HG03064 (cell line): ENCODE results near the gene LEKR1.
A peak's percentile ranks its signal among the peaks of the same experiment; 100 is the strongest.

Experiments used
- ATAC-seq: cut with Tn5 transposase; IDR thresholded peaks from one replicate; pipeline ENCODE4 v1.9.1; 2021; ENCODE audit warnings: low read depth; ENCODE audit not compliant: unreplicated experiment

Gene LEKR1

DNA sequence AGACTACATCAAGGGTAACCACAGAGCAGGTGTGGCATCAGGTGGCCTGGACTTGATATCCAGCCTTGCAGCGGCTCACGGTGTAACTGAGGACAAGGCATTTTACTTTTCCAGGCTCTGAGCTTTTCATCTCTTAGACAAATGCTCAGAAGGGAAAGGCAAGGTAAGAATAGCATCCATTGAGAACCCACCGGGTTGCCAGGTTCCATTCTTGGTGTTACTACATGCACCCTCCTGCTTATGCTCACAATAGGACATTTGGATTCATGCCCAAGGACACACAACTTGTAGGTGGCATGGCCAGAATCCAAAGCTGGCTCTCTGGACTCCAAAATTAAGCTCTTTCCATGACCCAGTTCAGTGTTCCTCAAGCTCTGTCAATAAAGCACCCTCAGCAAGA, 248.3 kb downstream of the LEKR1 start:
- ATAC-seq, result no peak

DNA sequence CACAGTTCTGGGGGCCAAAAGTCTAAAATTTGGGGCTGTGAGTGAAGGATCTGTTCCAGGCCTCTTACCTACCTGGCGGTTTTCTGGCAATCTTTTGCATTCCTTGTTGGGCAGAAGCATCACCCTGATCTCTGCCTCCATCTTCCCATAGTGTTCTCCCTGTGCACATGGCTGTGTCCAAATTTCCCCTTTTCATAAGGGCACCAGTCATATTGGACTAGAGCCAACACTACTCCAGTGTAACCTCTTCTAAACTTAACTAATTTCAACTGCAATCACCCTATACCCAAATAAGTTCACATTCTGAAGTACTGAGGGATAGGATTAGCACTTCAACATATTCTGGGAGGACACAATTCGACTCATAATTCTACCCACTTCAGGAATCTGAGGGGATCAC, 248.8 kb downstream of the LEKR1 start:
- ATAC-seq, result no peak

DNA sequence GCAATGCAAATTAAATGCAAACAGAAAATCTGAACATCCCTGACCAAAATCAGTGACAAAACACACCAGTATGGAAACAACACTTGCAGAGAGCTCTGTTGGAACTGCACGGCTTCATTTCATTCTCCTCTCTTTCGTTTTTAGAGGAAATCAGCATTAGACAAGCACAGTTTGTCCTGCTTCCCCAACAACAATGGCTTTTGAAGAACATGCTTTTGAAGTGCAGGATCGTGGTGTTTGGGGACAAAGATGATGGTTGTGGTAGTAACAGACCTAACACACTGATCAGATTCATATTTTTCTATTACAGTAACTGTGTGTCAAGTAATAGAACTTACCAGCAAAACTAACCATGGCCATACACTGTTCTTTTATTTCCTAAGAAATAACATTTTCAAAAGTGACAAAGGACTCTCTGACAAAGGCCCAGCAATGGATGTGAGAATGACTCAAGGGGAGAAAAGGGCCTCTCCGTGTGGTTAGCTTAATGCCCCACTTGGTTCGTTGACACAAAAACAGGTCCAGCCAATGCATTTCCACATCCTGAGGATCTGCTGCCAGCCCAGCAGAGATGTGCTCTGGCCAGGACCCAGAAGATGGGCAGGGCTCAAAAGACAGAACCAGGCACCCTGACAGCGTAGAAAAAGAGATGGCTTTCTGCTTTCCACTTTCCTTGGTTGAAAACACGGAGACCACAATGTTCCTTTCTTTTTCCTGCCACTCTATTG, 249.7 kb downstream of the LEKR1 start:
- no peak for ATAC-seq

DNA sequence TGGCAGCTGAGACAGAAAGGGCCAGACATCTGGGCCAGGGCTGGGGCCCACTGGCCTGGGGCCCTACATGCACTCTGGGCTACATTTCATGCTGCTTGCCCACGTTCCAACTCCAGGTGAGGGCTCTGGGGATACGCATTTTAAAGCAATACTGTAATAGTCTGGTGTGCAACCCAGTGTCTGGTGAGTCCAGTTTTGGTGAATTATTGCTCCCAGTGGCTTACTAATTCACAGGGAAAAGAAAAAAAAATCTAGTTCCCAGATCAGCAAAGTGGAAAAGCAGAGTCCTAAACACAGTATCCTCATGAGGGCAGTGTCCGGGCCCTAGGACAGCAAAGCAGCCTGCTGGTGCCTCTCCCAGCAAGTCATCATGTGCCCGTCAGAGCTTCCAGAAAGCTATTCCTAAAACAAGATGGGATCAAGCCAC, 251.4 kb downstream of the LEKR1 start:
- no peak for ATAC-seq

DNA sequence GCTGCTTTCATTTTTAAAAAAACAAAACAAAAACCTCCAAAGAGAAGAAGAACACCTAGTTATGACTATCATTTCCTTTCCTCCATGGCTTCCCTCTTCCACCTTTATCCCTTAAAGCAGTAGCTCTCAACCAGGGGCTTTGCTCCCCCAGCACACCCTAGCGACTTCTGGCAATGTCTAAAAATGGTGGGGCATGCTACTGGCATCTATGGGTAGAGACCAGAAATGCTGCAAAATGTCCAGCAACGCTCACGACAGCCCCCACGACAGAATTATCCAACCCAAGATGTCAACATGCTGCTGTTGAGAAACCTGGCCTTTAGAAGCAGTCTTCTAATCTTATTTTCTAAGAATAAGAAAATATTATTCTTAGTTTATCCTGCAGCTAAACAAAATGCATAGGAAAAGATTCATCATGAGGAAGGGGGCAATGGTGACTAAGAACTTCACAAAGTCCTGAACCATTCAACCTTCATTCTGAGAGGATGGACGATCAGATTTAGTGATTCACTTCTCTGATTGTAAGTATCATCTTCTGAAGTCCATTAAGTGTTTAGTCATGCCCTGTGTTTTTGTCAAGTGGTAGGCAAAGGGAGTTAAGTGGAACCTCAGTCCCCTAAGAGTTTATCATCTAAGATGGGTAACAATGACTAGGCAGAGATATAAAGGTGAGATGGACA, 252.1 kb downstream of the LEKR1 start:
- ATAC-seq, result no peak

GRCh38 chr3:157078811-157079185, 252.6 kb downstream of the LEKR1 start:
- ATAC-seq, result no peak

- no peak for ATAC-seq
Measured at GRCh38 chr3:157079676-157080369, 253.7 kb downstream of the LEKR1 start.

DNA sequence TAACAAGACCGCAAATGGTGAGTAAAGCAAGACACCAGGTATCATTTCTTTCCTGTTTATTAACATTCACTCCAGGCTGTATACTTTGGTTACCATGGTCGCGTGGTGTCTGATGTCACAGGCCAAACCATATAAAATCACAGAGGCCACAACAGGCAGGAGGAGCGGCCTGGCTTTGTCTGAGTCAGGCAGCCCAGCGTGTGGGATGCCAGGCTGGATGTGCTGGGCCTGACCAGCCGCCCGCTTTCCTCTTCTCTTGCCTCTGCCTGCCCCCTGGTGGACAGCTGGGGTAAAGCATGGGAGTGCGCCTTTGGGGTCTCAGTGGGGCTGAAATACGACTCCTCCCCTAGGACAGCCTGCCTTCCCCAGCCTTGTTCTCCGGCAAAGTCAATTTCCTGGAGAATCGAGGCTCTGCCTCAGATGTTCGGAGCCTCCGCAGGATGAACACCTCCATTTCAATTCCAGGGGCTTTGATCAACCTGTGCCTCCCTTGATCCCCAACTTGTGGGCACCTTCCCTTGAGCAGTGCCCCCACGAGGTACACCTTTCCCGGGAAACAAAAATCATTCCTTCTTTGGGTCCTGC, 255.6 kb downstream of the LEKR1 start:
- peak; percentile 72 for ATAC-seq

DNA sequence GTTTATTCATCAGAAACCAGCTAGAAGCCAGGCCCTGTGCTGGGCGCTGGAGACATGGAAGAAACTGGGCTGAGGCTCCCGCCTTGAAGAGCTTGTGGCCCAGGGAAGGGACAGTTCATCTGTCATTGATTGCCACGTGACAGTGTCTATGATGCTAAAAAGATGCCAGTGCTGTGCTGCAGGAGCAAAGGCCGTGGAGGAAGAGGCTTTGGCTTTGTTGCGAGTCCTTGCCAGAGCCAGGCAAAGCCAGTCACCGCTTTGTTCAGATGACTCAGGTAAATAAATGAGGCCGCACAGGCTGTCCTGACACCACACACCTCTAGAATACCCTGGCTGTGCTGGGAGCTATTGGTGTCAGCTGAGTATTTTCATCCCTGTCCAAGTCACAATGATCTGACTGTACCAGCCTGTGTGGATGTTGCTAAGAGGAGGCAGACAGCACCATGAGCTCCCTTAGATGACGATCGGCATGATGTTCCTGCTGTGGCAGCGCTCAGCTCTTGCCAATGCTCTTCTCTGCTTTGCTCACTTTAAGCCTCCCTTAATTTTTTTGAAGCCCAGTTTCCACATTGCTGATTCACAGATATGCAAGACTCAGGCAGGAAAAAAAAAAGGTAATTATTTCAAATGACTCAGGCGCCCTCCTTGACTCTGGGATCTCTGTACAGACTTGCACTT, 256.3 kb downstream of the LEKR1 start:
- ATAC-seq, result no peak

GRCh38 chr3:157083824-157084223, 257.7 kb downstream of the LEKR1 start:
- ATAC-seq, result no peak

DNA sequence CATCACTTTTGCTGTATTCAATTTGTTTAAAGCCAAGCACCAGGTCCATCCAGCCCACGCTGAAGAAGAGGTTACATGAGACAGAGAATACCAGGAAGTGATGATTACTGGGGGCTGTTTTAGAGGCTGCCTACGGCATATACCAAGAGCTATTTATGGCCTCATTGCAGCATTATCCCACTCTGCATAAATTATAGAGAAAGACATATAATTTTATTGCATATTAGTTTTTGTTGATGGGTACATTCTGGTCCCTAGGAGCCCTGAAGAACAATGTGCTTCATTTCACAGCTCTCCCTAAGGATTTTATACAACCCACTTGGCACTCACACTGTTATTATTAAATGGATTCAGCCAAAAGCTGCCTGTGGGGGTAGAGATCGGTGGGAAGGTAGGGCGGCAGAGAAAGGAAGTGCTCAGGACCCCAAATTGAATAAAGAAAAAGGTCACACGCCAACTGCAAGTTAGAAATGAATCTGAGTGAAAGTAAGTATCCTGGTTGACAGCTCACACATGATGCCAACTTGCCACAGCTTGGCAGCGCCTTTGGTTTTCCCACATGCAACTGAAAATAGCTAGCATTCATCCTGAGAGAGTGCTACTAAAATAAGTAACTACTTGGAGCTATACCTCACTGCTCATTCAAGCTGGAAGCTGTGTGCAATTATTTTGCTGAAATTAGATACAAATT, 260.1 kb downstream of the LEKR1 start:
- ATAC-seq, result no peak

DNA sequence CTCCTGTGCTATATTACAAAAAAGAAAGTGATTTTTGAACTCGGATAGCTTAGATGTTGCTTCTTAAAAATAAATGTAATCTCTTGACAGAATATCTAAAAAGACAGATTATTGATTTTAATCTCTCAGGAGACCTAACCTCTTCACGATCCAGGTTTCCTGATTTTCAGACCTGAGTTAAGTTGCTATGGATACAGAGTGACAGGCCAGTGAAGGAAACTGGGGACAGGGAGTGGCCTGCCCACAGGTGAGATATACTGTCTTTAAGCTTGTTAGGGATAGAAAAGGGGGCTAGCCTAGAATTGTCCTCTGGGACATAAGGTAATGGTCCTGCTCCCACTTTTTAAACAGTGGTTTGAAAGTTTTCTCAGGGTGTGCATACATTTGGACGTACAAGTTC, 260.6 kb downstream of the LEKR1 start:
- no peak for ATAC-seq

DNA sequence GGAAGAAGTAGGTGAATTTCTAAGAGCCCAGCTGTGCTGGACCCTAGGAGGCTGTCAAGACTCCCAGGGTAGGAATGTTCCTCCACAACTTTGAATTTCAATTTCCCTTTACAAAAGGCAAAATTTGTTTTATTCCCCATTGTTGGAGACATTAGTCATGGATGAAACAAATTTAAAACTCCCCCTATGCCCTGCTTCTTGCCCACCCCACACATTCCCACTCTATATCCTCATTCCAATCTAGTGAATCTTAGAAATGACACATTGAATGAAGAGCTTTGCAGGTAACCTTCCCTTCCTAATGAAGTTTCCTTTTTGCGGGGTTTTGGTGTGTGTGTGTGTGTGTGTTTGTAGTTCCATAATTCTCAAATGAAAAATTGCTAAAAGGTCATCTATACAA, 261.2 kb downstream of the LEKR1 start:
- no peak for ATAC-seq

DNA sequence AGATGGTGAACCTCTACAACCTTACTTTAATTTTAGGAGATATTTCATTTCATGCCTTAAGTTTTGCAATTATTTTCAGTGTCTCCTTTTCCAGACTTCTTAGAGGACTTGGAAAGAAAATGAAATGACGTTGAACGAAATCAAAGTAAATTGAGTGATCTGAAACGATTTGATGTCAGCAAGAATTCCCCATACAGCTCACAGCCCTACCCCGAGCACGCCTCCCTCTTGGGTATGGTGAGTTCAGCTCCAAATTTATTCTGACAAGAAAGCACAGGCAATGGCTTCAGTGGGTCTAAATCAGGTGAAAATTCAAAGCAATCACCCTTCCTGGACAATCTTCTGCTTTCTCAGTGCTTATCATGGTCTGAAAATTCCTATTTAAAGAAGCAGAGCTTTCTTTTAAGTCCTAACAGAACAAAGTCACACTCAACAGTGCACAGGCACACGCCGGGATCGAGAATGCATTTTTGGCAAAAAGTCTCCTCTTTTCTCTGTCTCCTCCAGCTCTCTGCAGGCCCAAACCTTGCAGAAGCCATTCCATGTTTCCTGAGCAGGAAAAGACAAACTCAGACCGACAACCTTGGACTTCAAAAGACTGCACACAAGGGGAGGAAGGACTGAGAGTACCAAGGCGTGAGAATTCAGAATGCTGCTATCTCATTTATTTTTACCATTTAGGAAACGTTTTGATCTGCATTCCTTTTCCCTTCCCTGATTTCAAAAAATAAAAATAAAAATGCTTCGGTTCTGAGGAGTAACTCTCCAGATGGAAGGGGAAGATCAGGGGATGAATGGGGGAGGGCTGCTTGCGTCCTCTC, 261.8 kb downstream of the LEKR1 start:
- ATAC-seq, result no peak

- peak; percentile 66 for ATAC-seq
Measured at GRCh38 chr3:157088601-157089454, 262.7 kb downstream of the LEKR1 start.

GRCh38 chr3:157089455-157090221, 263.5 kb downstream of the LEKR1 start:
- ATAC-seq, result peak; percentile 4

DNA sequence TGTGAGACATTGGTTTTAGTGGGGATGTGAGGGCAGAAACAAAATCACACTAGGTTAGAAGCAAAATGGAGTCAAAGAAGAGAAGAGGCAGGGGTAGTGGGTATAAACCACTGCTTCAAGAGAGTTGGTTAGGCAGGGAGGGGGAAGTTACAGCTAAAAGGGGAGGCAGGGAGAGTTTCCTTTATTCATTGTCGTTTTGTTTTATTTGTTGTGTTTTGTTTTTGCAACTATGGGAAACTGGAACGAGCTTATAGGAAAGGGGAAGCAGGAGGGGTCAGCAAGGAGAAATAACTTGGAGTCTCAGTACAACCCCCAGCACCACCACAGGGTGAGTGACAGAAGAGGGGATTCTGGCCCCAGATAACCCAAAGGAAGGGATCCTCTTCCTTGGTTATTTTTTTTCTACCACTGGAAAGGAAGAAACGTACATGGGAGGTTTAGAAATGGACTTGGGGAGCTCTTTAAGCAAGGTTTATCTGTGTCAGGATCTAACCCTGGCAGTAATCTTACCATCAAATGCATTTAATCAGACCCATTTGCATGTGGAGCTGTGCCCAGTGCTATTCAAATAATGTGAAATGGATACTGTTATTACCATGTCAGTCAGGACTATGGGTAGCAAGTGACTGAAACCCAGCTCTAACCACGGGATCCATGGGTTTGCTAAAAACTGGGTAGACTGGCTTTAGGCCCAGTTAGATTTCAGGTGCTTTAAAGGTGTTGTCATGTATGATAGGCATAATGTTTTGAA, 265.1 kb downstream of the LEKR1 start:
- ATAC-seq, result no peak
